Liver (tissue), 9 donors: ENCODE data around the gene L1TD1. TPM values are rescaled to one million over a fixed set of nuclear protein-coding genes. Genes with fewer than 3 reads are reported as not detected.

Source experiments
- DNase-seq: peaks from one replicate; pipeline ENCODE4 v3.0.0-alpha.2; 2017; ENCODE audit warnings: low spot score
- H3K27ac ChIP-seq, 2 donors: one replicate each; pipeline ENCODE4 v1.7.0; 2013; ENCODE audit warnings: inconsistent platforms in 2 of 2, low read length in 2 of 2, control low read depth in 1 of 2, low read depth in 1 of 2, mild to moderate bottlenecking in 1 of 2
- H3K27me3 ChIP-seq, 4 donors: one replicate each; pipeline versions ENCODE4 v1.6.1 to v1.7.0; 2013; ENCODE audit warnings: low read length in 3 of 4, inconsistent platforms in 1 of 4, mild to moderate bottlenecking in 1 of 4, moderate library complexity in 1 of 4; ENCODE audit not compliant: control insufficient read depth in 4 of 4, insufficient read depth in 4 of 4
- H3K36me3 ChIP-seq, 4 donors: one replicate each; pipeline versions ENCODE4 v1.6.1 to v1.7.0; 2013; ENCODE audit warnings: low read length in 3 of 4, mild to moderate bottlenecking in 3 of 4, low read depth in 1 of 4, moderate library complexity in 1 of 4; ENCODE audit not compliant: control insufficient read depth in 4 of 4, insufficient read depth in 3 of 4
- H3K4me1 ChIP-seq, 4 donors: one replicate each; pipeline versions ENCODE4 v1.6.1 to v1.7.0; 2013; ENCODE audit warnings: low read length in 3 of 4, mild to moderate bottlenecking in 3 of 4, moderate library complexity in 1 of 4; ENCODE audit not compliant: control insufficient read depth in 4 of 4, insufficient read depth in 4 of 4
- H3K4me3 ChIP-seq, 3 donors: one replicate each; pipeline versions ENCODE4 v1.6.1 to v1.7.0; 2013; ENCODE audit warnings: low read length in 3 of 3, control low read depth in 1 of 3, low read depth in 1 of 3, mild to moderate bottlenecking in 1 of 3
- H3K9ac ChIP-seq, 2 donors: one replicate each; pipeline ENCODE4 v1.7.0; 2013; ENCODE audit warnings: low read length in 2 of 2, mild to moderate bottlenecking in 2 of 2, moderate library complexity in 2 of 2, control low read depth in 1 of 2, low read depth in 1 of 2
- H3K9me3 ChIP-seq, 4 donors: one replicate each; pipeline versions ENCODE4 v1.6.1 to v1.7.0; 2013; ENCODE audit warnings: low read length in 3 of 4; ENCODE audit not compliant: control insufficient read depth in 4 of 4
- ATF3 ChIP-seq: IDR thresholded peaks from 2 replicates; pipeline ENCODE4 v1.6.1; 2016; ENCODE audit warnings: antibody characterized with exemption
- CTCF ChIP-seq: fragments of 150-350 bp; IDR thresholded peaks from 2 replicates; pipeline ENCODE4 v1.5.1; 2017; ENCODE audit warnings: improper control_type of control experiment, low read depth, low read length; ENCODE audit not compliant: missing input control
- EGR1 ChIP-seq, 2 donors: IDR thresholded peaks; 2 replicates each; pipeline ENCODE4 v1.6.1; 2016 to 2018; ENCODE audit warnings: antibody characterized with exemption in 2 of 2, low read depth in 2 of 2
- FOXA1 ChIP-seq: IDR thresholded peaks from 2 replicates; pipeline ENCODE4 v1.6.1; 2016; ENCODE audit warnings: antibody characterized with exemption
- FOXA2 ChIP-seq: IDR thresholded peaks from 2 replicates; pipeline ENCODE4 v1.6.1; 2016; ENCODE audit warnings: antibody characterized with exemption
- GABPA ChIP-seq, 2 donors: IDR thresholded peaks in 1 of 2; conservative IDR thresholded peaks in 1 of 2; 2 replicates each; pipeline ENCODE4 v1.6.1; 2016; ENCODE audit warnings: antibody characterized with exemption in 2 of 2, mild to moderate bottlenecking in 1 of 2, moderate library complexity in 1 of 2
- HNF4A ChIP-seq, 2 donors: conservative IDR thresholded peaks; 2 replicates each; pipeline ENCODE4 v1.6.1; 2016; ENCODE audit warnings: antibody characterized with exemption in 2 of 2, mild to moderate bottlenecking in 2 of 2
- HNF4G ChIP-seq: IDR thresholded peaks from 2 replicates; pipeline ENCODE4 v1.6.1; 2016; ENCODE audit warnings: antibody characterized with exemption
- JUND ChIP-seq, 2 donors: IDR thresholded peaks; 2 replicates each; pipeline ENCODE4 v1.6.1; 2016; ENCODE audit warnings: antibody characterized with exemption in 2 of 2
- MAX ChIP-seq: IDR thresholded peaks from 2 replicates; pipeline ENCODE4 v1.6.1; 2016; ENCODE audit warnings: antibody characterized with exemption
- NR2F2 ChIP-seq: IDR thresholded peaks from 2 replicates; pipeline ENCODE4 v1.6.1; 2016; ENCODE audit warnings: antibody characterized with exemption
- RAD21 ChIP-seq, 2 donors: IDR thresholded peaks; 2 replicates each; pipeline ENCODE4 v1.6.1; 2016; ENCODE audit warnings: antibody characterized with exemption in 2 of 2, mild to moderate bottlenecking in 2 of 2
- REST ChIP-seq: IDR thresholded peaks from 2 replicates; pipeline ENCODE4 v1.6.1; 2016; ENCODE audit warnings: antibody characterized with exemption, mild to moderate bottlenecking
- RXRA ChIP-seq, 2 donors: IDR thresholded peaks; 2 replicates each; pipeline ENCODE4 v1.6.1; 2017 to 2018; ENCODE audit warnings: antibody characterized with exemption in 2 of 2, mild to moderate bottlenecking in 1 of 2
- SP1 ChIP-seq: IDR thresholded peaks from 2 replicates; pipeline ENCODE4 v1.6.1; 2018; ENCODE audit warnings: antibody characterized with exemption, mild to moderate bottlenecking
- TAF1 ChIP-seq: conservative IDR thresholded peaks from 2 replicates; pipeline ENCODE4 v1.6.1; 2016; ENCODE audit warnings: antibody characterized with exemption, mild to moderate bottlenecking
- YY1 ChIP-seq: IDR thresholded peaks from 2 replicates; pipeline ENCODE4 v1.6.1; 2016; ENCODE audit warnings: antibody characterized with exemption, mild to moderate bottlenecking
- ZBTB33 ChIP-seq: IDR thresholded peaks from 2 replicates; pipeline ENCODE4 v1.6.1; 2016; ENCODE audit warnings: antibody characterized with exemption
- WGBS: extraction: QIAGEN DNeasy Blood & Tissue Kit; methylation state at CpG from one replicate; pipeline ENCODE4 v1.1.7; 2013; 5-methylcytosine and 5-hydroxymethylcytosine counted together
- polyA plus RNA-seq, 2 donors: library from polyadenylated mRNA; stranded (reverse) in 1 of 2; unstranded in 1 of 2; fragments of 200-250 nt in 1 of 2; fragments of >200 nt in 1 of 2; fragmentation: Nextera tagmentation in 1 of 2; extraction: Ambion mirVana in 1 of 2; gene quantifications; one replicate each; pipeline versions ENCODE4 v1.2.1 to v1.2.3, GENCODE V29; 2013 to 2015
- total RNA-seq, 2 donors: library from RNA; depleted of rRNA; stranded (reverse); fragments of >200 nt; gene quantifications; one replicate each; pipeline ENCODE4 v1.2.3, GENCODE V29; 2014
- donor health status: healthy.
- donor health status: healthy.
- donor health status: healthy.
- donor health status: healthy.
- donor health status: healthy.

The L1TD1 gene
- total and polyA plus RNA-seq, 4 donors: under 0.01 to 0.14 (median 0.01) TPM; not detected in 1

GRCh38 chr1:62229468-62229867, 34.8 kb downstream of the L1TD1 start:
- H3K4me3 ChIP-seq: no peak overlapping the region
- H3K27me3 ChIP-seq: no peaks in the 10 kb centered on the region
- DNase-seq: no peak
- H3K27ac ChIP-seq: no peak overlapping the region
- 84% methylated on average over 3 of the region's 3 CpGs for WGBS
- TF ChIP-seq ATF3 (no peak), RXRA (IDR thresholded peaks at IDR 0.05) (no peak), YY1 (no peak), CTCF (no peak), RAD21 (IDR thresholded peaks at IDR 0.05) (no peak), NR2F2 (no peak), FOXA2 (no peak), HNF4G (no peak), MAX (no peak), EGR1 (IDR thresholded peaks at IDR 0.05; ENCODE audit: low read depth in 2 of 2) (no peak), REST (no peak), FOXA1 (no peak), JUND (IDR thresholded peaks at IDR 0.05) (no peak), HNF4A (conservative IDR thresholded peaks at IDR 0.05) (no peak), TAF1 (no peak), SP1 (no peak), ZBTB33 (no peak)
- no peak overlapping the region for H3K9ac ChIP-seq
- H3K9me3 ChIP-seq: no peaks in the 10 kb centered on the region
- H3K4me1 ChIP-seq: peaks cover 0 to 3% (median 0%) of the 10 kb centered on the region in 4 donors
- no peaks in the 10 kb centered on the region for H3K36me3 ChIP-seq

- no peak overlapping the region for H3K27ac ChIP-seq
- H3K4me3 ChIP-seq: no peak overlapping the region
- 66% methylated on average over 2 of the region's 2 CpGs for WGBS
- H3K4me1 ChIP-seq: peaks cover 0 to 3% (median 0%) of the 10 kb centered on the region in 4 donors
- H3K36me3 ChIP-seq: no peaks in the 10 kb centered on the region
- no peaks in the 10 kb centered on the region for H3K9me3 ChIP-seq
- DNase-seq: no peak
- no peak overlapping the region for H3K9ac ChIP-seq
- H3K27me3 ChIP-seq: no peaks in the 10 kb centered on the region
- TF ChIP-seq FOXA1 (no peak), GABPA (IDR thresholded peaks at IDR 0.05 in 1 of 2, conservative IDR thresholded peaks at IDR 0.05 in 1 of 2) (no peak), HNF4G (no peak), JUND (IDR thresholded peaks at IDR 0.05) (no peak), TAF1 (no peak), ZBTB33 (no peak), RXRA (IDR thresholded peaks at IDR 0.05) (no peak), HNF4A (conservative IDR thresholded peaks at IDR 0.05) (no peak), RAD21 (IDR thresholded peaks at IDR 0.05) (no peak), CTCF (no peak), NR2F2 (no peak), FOXA2 (no peak), SP1 (no peak), MAX (no peak), ATF3 (no peak)
Measured at GRCh38 chr1:62229932-62230331, 35.3 kb downstream of the L1TD1 start.
